ENCODE measurements around the gene C11orf24. TPM values are rescaled to one million over a fixed set of nuclear protein-coding genes. Genes with fewer than 3 reads are reported as not detected.

Gene C11orf24
- total RNA-seq, 1 donor from 2014 or later = 27.5 TPM

GRCh38 chr11:68274306-68274705, 2.5 kb upstream of the C11orf24 start:
- H3K36me3 ChIP-seq (ENCODE audit: control insufficient read depth, insufficient read depth, low read length) = no peaks in the 10 kb centered on the region
- H3K4me3 ChIP-seq (ENCODE audit: low read depth, low read length) = no peak overlapping the region
- no peak for TF ChIP-seq CTCF (IDR thresholded peaks at IDR 0.05; ENCODE audit: insufficient read depth, low read length, poor library complexity, severe bottlenecking)
- no peak for DNase-seq (ENCODE audit: low read depth)
- no peaks in the 10 kb centered on the region for H3K27me3 ChIP-seq (ENCODE audit: control insufficient read depth, insufficient read depth, low read length)

- no peaks in the 10 kb centered on the region for H3K27me3 ChIP-seq (ENCODE audit: control insufficient read depth, insufficient read depth, low read length)
- TF ChIP-seq CTCF (IDR thresholded peaks at IDR 0.05; ENCODE audit: insufficient read depth, low read length, poor library complexity, severe bottlenecking) = no peak
- no peak for DNase-seq (ENCODE audit: low read depth)
- H3K36me3 ChIP-seq (ENCODE audit: control insufficient read depth, insufficient read depth, low read length) = no peaks in the 10 kb centered on the region
- no peak overlapping the region for H3K4me3 ChIP-seq (ENCODE audit: low read depth, low read length)
These were observed 1.4 kb upstream of the C11orf24 start for GRCh38 chr11:68273026-68273738.

GRCh38 chr11:68271023-68271780, 571 bp downstream of the C11orf24 start:
- H3K27me3 ChIP-seq (ENCODE audit: control insufficient read depth, insufficient read depth, low read length) = no peaks in the 10 kb centered on the region
- DNase-seq (ENCODE audit: low read depth) = peak; percentile 48
- H3K4me3 ChIP-seq (ENCODE audit: low read depth, low read length) = peak overlapping the region; percentile 89
- peak; percentile 52 for TF ChIP-seq CTCF (IDR thresholded peaks at IDR 0.05; ENCODE audit: insufficient read depth, low read length, poor library complexity, severe bottlenecking)
- no peaks in the 10 kb centered on the region for H3K36me3 ChIP-seq (ENCODE audit: control insufficient read depth, insufficient read depth, low read length)

- TF ChIP-seq CTCF (IDR thresholded peaks at IDR 0.05; ENCODE audit: insufficient read depth, low read length, poor library complexity, severe bottlenecking) = no peak
- no peaks in the 10 kb centered on the region for H3K27me3 ChIP-seq (ENCODE audit: control insufficient read depth, insufficient read depth, low read length)
These were observed 1.4 kb downstream of the C11orf24 start for GRCh38 chr11:68270196-68271022.

GRCh38 chr11:68269414-68270081, 2.2 kb downstream of the C11orf24 start:
- peak; percentile 63 for DNase-seq (ENCODE audit: low read depth)
- H3K36me3 ChIP-seq (ENCODE audit: control insufficient read depth, insufficient read depth, low read length) = peaks cover 1% of the 10 kb centered on the region
- no peaks in the 10 kb centered on the region for H3K27me3 ChIP-seq (ENCODE audit: control insufficient read depth, insufficient read depth, low read length)
- no peak for TF ChIP-seq CTCF (IDR thresholded peaks at IDR 0.05; ENCODE audit: insufficient read depth, low read length, poor library complexity, severe bottlenecking)
- no peak overlapping the region for H3K4me3 ChIP-seq (ENCODE audit: low read depth, low read length)

More at GRCh38 chr11:68270196-68271022, 1.4 kb downstream of the C11orf24 start:
- Histone ChIP-seq H3K4me3 (ENCODE audit: low read depth, low read length) (peak overlapping the region; percentile 89), H3K36me3 (ENCODE audit: control insufficient read depth, insufficient read depth, low read length) (peaks cover 1% of the 10 kb centered on the region)
- no peak for DNase-seq (ENCODE audit: low read depth)
